Measurements from ENCODE around the gene RAE1. TPM values are rescaled to one million over a fixed set of nuclear protein-coding genes. Genes with fewer than 3 reads are reported as not detected.

The RAE1 gene
- total RNA-seq, 1 experiment from 2014 or later = 53.1 TPM

GRCh38 chr20:57392512-57393271, 41.6 kb downstream of the RAE1 start:
- Mint-ChIP-seq H3K4me1 (peaks cover 40 to 53% of the 10 kb centered on the region in 2 experiments), H3K27ac (peak overlapping the region; percentile 49 to 87 (median 80); a peak in 4 of 7 replicates), H3K36me3 (ENCODE audit: insufficient read depth in 1 of 3, low read depth in 3 of 3) (peaks cover 23 to 44% (median 42%) of the 10 kb centered on the region in 3 experiments), H3K27me3 (ENCODE audit: low read depth) (peaks cover 6% of the 10 kb centered on the region), H3K9me3 (no peaks in the 10 kb centered on the region), H3K4me3 (peak overlapping the region; percentile 83 to 91)
- no peak for TF ChIP-seq CTCF (conservative IDR thresholded peaks at IDR 0.05)
- WGBS (ENCODE audit: extremely low coverage, insufficient read length, low lambda C conversion rate) = no CpG with 5 or more reads among the region's 33 CpGs
- Histone ChIP-seq H2BK120ac (ENCODE audit: low read depth, low read length, poor library complexity, severe bottlenecking) (no peak overlapping the region), H3K27ac (ENCODE audit: insufficient read length, low read depth, low read length) (no peak overlapping the region), H3K4ac (ENCODE audit: low read depth, low read length) (no peak overlapping the region), H2BK5ac (ENCODE audit: insufficient read length, low read length) (no peak overlapping the region), H3K23me2 (ENCODE audit: insufficient read length, low read depth, low read length, poor library complexity, severe bottlenecking) (peaks cover 24% of the 10 kb centered on the region), H3K23ac (ENCODE audit: insufficient read length, low read depth, low read length) (no peak overlapping the region), H2BK15ac (ENCODE audit: low read depth, low read length) (no peak overlapping the region), H3K9me3 (ENCODE audit: control insufficient read depth, low read depth, low read length) (no peaks in the 10 kb centered on the region), H3K4me1 (ENCODE audit: insufficient read depth, low read length) (no peaks in the 10 kb centered on the region), H3T11ph (ENCODE audit: low read length) (no peak overlapping the region), H4K5ac (ENCODE audit: insufficient read length, low read depth, low read length) (no peak overlapping the region), H3K79me1 (ENCODE audit: insufficient read depth, low read depth, low read length, poor library complexity, severe bottlenecking) (peaks cover 6% of the 10 kb centered on the region), H4K8ac (replicated peaks; ENCODE audit: insufficient read length, low read depth, low read length) (no peak overlapping the region), H2BK20ac (ENCODE audit: low read depth, low read length, poor library complexity, severe bottlenecking) (no peak overlapping the region), H3K27me3 (ENCODE audit: insufficient read depth, low read length) (no peaks in the 10 kb centered on the region), H3K79me2 (ENCODE audit: insufficient read depth, low read length) (no peaks in the 10 kb centered on the region; the same call in 1 of the 2 replicates), H3K4me2 (ENCODE audit: insufficient read depth, insufficient read length, low read length) (peak overlapping the region; percentile 65), H4K20me1 (ENCODE audit: control insufficient read depth, insufficient read depth, insufficient read length) (no peaks in the 10 kb centered on the region), H3K9ac (ENCODE audit: extremely low read depth, insufficient read length, low read length) (no peak overlapping the region), H3K18ac (ENCODE audit: insufficient read length, low read depth, low read length) (no peak overlapping the region), H2AFZ (ENCODE audit: low read length) (no peak overlapping the region), H3K14ac (ENCODE audit: insufficient read depth, low read length) (no peak overlapping the region; the same call in 1 of the 2 replicates), H4K91ac (ENCODE audit: insufficient read length, low read depth, low read length) (no peak overlapping the region), H2BK12ac (ENCODE audit: insufficient read length, low read depth, low read length) (no peak overlapping the region), H2AK5ac (ENCODE audit: insufficient read length, low read length) (no peak overlapping the region), H3K56ac (ENCODE audit: insufficient read length, low read depth, low read length) (no peak overlapping the region)
- DNase-seq = no peak
